OCI-LY3 (cell line): ENCODE data around the gene MAOB.

Source experiments
- H2AFZ ChIP-seq: fragments of 200-600, 300-600 bp; shearing (Covaris generic); 2 replicates; pipeline ENCODE4 v1.6.0; 2014; ENCODE audit warnings: antibody characterized with exemption, low read depth, low read length
- H3K27ac ChIP-seq: fragments of 200-600, 300-600 bp; sonication (generic); 2 replicates; pipeline ENCODE4 v1.5.1; 2014; ENCODE audit warnings: mild to moderate bottlenecking, low read length, moderate library complexity, mixed read lengths
- H3K27me3 ChIP-seq: fragments of 200-600, 300-600 bp; sonication (generic); 2 replicates; pipeline ENCODE4 v1.6.1; 2014; ENCODE audit warnings: low read depth, low read length, mixed read lengths
- H3K36me3 ChIP-seq: fragments of 200-600, 300-600 bp; sonication (generic); replicated peaks from 2 replicates; pipeline ENCODE3; 2014; ENCODE audit warnings: low read depth, low read length, mixed read lengths
- H3K4me1 ChIP-seq: fragments of 300-600, 200-600 bp; sonication (generic); 2 replicates; pipeline ENCODE4 v1.6.1; 2014; ENCODE audit warnings: low read length, mixed read lengths
- H3K4me2 ChIP-seq: fragments of 200-600, 300-600 bp; sonication (generic); 2 replicates; pipeline ENCODE4 v1.6.1; 2014; ENCODE audit warnings: low read length, mixed read lengths
- H3K4me3 ChIP-seq: fragments of 300-600, 200-600 bp; sonication (generic); 2 replicates; pipeline ENCODE4 v1.5.1; 2014; ENCODE audit warnings: antibody characterized with exemption, mild to moderate bottlenecking, low read length, moderate library complexity
- H3K79me2 ChIP-seq: fragments of 300-600, 200-600 bp; shearing (Covaris generic); 2 replicates; pipeline ENCODE4 v1.6.1; 2014; ENCODE audit warnings: mild to moderate bottlenecking, low read length, mixed read lengths
- H3K9ac ChIP-seq: fragments of 300-600, 200-600 bp; shearing (Covaris generic); 2 replicates; pipeline ENCODE4 v1.6.0; 2014; ENCODE audit warnings: mild to moderate bottlenecking, low read length, moderate library complexity
- H3K9me3 ChIP-seq: fragments of 200-600, 300-600 bp; shearing (Covaris generic); 2 replicates; pipeline ENCODE4 v1.6.1; 2014; ENCODE audit warnings: low read length, mixed read lengths; ENCODE audit not compliant: insufficient read depth
- H4K20me1 ChIP-seq: fragments of 200-600, 300-600 bp; sonication (generic); 2 replicates; pipeline ENCODE4 v1.6.1; 2016; ENCODE audit warnings: low read length, mixed read lengths; ENCODE audit not compliant: insufficient read depth
- CTCF ChIP-seq: fragments of 200-600, 300-600 bp; sonication (generic); IDR thresholded peaks from 2 replicates; pipeline ENCODE4 v1.5.1; 2014; ENCODE audit warnings: antibody characterized with exemption, low read length, low read depth
- EZH2phosphoT487 ChIP-seq: fragments of 200-600 bp; shearing (Covaris generic); IDR thresholded peaks from 2 replicates; pipeline ENCODE4 v1.6.1; 2018; ENCODE audit warnings: antibody characterized with exemption, mixed run types, low read depth

The MAOB gene

DNA sequence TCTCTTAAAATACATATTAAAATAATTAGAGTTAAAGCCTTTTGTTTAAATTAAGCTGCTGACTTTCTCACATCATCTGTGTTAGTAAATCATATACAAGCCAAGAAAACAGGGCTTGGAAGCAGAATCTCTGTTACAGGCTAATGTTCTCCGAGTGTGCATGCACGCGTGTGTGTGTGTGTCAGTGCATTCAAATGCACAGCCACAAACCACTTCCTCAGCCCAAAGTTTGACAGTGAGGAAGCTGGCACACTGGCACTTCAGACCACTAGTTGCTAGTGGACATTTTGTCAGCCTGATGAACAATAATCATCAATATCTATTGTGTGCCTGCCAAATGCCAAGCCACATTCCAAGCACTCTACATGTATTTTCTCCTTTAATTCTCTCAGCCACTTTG, 5.6 kb downstream of the MAOB start:
- Histone ChIP-seq H3K4me3 (no peak overlapping the region), H3K4me2 (no peak overlapping the region), H4K20me1 (no peaks in the 10 kb centered on the region), H3K9ac (no peak overlapping the region), H3K36me3 (no peaks in the 10 kb centered on the region), H3K27me3 (no peaks in the 10 kb centered on the region), H3K79me2 (no peaks in the 10 kb centered on the region), H3K4me1 (no peaks in the 10 kb centered on the region), H2AFZ (no peak overlapping the region), H3K9me3 (no peaks in the 10 kb centered on the region), H3K27ac (no peak overlapping the region)
- no peak for TF ChIP-seq CTCF
- TF ChIP-seq EZH2phosphoT487, result no peak

DNA sequence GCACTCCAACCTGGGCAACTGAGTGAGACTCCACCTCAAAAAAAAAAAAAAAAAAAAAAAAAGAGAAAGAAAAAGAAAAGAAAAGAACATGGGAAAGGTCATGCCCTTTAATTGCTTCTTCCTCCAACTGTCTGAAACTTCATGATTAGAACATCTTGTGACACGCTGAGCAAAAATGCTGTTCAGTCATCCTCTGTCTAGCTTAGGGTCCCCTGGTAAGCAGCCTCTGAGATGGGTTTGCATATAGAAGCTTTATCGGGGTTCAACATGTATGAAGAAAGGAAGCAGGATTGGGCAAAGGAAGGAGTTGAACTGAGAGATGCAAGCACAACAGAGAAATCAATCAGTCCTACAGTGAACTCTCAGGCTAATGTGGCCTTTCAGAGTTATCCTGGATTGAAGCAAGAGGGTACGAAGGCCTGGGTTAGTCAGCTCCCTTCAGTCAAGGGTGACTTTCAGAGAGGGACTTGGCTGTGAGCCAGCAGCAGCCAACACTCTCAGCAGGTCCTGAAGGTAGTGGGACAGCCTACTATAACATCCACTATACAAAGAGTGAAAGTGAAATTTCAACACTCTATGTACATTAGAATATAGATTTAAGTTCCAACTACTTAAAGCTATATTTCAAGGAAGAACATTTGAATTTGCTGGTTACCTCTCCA, 11.4 kb downstream of the MAOB start:
- H3K27ac ChIP-seq, result no peak overlapping the region
- H4K20me1 ChIP-seq, result no peaks in the 10 kb centered on the region
- H3K4me2 ChIP-seq, result no peak overlapping the region
- H3K9me3 ChIP-seq, result no peaks in the 10 kb centered on the region
- no peaks in the 10 kb centered on the region for H3K27me3 ChIP-seq
- H3K79me2 ChIP-seq, result no peaks in the 10 kb centered on the region
- no peak overlapping the region for H3K9ac ChIP-seq
- H3K36me3 ChIP-seq, result no peaks in the 10 kb centered on the region
- no peak overlapping the region for H2AFZ ChIP-seq
- no peaks in the 10 kb centered on the region for H3K4me1 ChIP-seq
- TF ChIP-seq CTCF (no peak), EZH2phosphoT487 (no peak)
- no peak overlapping the region for H3K4me3 ChIP-seq

- Histone ChIP-seq H3K4me1 (no peaks in the 10 kb centered on the region), H3K36me3 (no peaks in the 10 kb centered on the region), H3K4me3 (no peak overlapping the region), H3K9me3 (no peaks in the 10 kb centered on the region), H3K9ac (no peak overlapping the region), H3K79me2 (no peaks in the 10 kb centered on the region), H4K20me1 (no peaks in the 10 kb centered on the region), H2AFZ (no peak overlapping the region), H3K27ac (no peak overlapping the region), H3K27me3 (no peaks in the 10 kb centered on the region), H3K4me2 (no peak overlapping the region)
- no peak for TF ChIP-seq CTCF
- TF ChIP-seq EZH2phosphoT487, result no peak
Measured at GRCh38 chrX:43870011-43870410, 12.2 kb downstream of the MAOB start.

DNA sequence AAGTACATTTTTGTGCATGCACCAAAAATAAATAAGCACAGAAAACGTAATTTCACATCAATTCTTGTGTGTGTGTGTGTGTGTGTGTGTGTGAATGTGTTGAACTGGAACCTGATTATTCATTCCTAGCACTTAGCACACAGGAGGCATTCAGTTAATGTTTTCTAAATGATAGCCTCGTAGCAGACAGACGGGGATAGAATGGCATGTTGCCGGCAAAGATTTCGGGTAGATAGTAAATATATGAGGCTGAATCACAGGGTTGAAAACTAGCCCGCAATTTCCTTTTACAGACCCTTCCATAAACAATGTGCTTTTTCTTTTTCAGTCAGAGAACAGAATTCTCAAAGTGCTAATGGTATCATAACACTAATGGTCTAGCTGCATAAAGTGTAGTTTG, 13.5 kb downstream of the MAOB start:
- Histone ChIP-seq H3K36me3 (no peaks in the 10 kb centered on the region), H3K4me2 (no peak overlapping the region), H2AFZ (no peak overlapping the region), H3K4me1 (no peaks in the 10 kb centered on the region), H3K4me3 (no peak overlapping the region), H3K79me2 (no peaks in the 10 kb centered on the region), H3K27me3 (no peaks in the 10 kb centered on the region), H3K9me3 (no peaks in the 10 kb centered on the region), H4K20me1 (no peaks in the 10 kb centered on the region), H3K27ac (no peak overlapping the region), H3K9ac (no peak overlapping the region)
- TF ChIP-seq EZH2phosphoT487, result no peak
- TF ChIP-seq CTCF, result no peak
